CD8-positive, alpha-beta memory T cell (primary cell): ENCODE results near the gene DDX51. TPM values are rescaled to one million over a fixed set of nuclear protein-coding genes. Genes with fewer than 3 reads are reported as not detected.
"Not testable (repeated sequence)": the region's sequence is repeated elsewhere in the genome, so short reads cannot be mapped to it uniquely, and the experiment has no call there.

Source experiments
- CTCF ChIA-PET: fragments of 350-600 bp; sonication (Branson Sonifier 250); formaldehyde crosslinking; loops from one replicate; lab custom pipeline; 2021; ENCODE audit warnings: antibody characterized with exemption; lab: Charles Lee
- POLR2A ChIA-PET: fragments of 350-600 bp; sonication (Branson Sonifier 250); formaldehyde crosslinking; loops from one replicate; lab custom pipeline; 2021; ENCODE audit warnings: antibody characterized with exemption; lab: Charles Lee
- DNase-seq, 5 donors: peaks; one replicate each; pipeline versions ENCODE4 v3.0.0 to v3.0.0-alpha.2; 2020 to 2022; ENCODE audit warnings: mixed read lengths in 1 of 5
- H3K27ac ChIP-seq: one replicate; pipeline ENCODE4 v1.7.0; 2013; ENCODE audit warnings: low read depth, mild to moderate bottlenecking, low read length, moderate library complexity
- H3K27me3 ChIP-seq: 2 replicates; pipeline ENCODE4 v1.7.0; 2013; ENCODE audit warnings: low read length, mild to moderate bottlenecking; ENCODE audit not compliant: insufficient read depth, poor library complexity, severe bottlenecking
- H3K36me3 ChIP-seq: 2 replicates; pipeline ENCODE4 v1.7.0; 2013; ENCODE audit warnings: mild to moderate bottlenecking, low read length, moderate library complexity; ENCODE audit not compliant: insufficient read depth
- H3K4me1 ChIP-seq: 2 replicates; pipeline ENCODE4 v1.7.0; 2013; ENCODE audit warnings: mild to moderate bottlenecking, low read length, moderate library complexity; ENCODE audit not compliant: insufficient read depth
- H3K4me3 ChIP-seq: 2 replicates; pipeline ENCODE4 v1.7.0; 2013; ENCODE audit warnings: mild to moderate bottlenecking, low read length
- H3K9me3 ChIP-seq: 2 replicates; pipeline ENCODE4 v1.7.0; 2013; ENCODE audit warnings: mild to moderate bottlenecking, low read length
- H3K27ac Mint-ChIP-seq, 8 donors: one replicate each; pipeline ENCODE4 v1.8.0; 2020 to 2021; ENCODE audit warnings: mixed read lengths in 8 of 8, mild to moderate bottlenecking in 6 of 8, inconsistent platforms in 3 of 8, moderate library complexity in 3 of 8
- H3K27me3 Mint-ChIP-seq, 2 donors: one replicate each; pipeline ENCODE4 v1.8.0; 2020 to 2021; ENCODE audit warnings: mixed read lengths in 2 of 2, mild to moderate bottlenecking in 1 of 2, moderate library complexity in 1 of 2
- H3K36me3 Mint-ChIP-seq, 3 donors: one replicate each; pipeline ENCODE4 v1.8.0; 2020 to 2021; ENCODE audit warnings: mixed read lengths in 3 of 3, inconsistent platforms in 1 of 3, mild to moderate bottlenecking in 1 of 3
- H3K4me1 Mint-ChIP-seq, 3 donors: one replicate each; pipeline ENCODE4 v1.8.0; 2020 to 2021; ENCODE audit warnings: mixed read lengths in 3 of 3, inconsistent platforms in 1 of 3, mild to moderate bottlenecking in 1 of 3
- H3K4me3 Mint-ChIP-seq, 7 donors: one replicate each; pipeline ENCODE4 v1.8.0; 2020 to 2021; ENCODE audit warnings: mixed read lengths in 7 of 7, mild to moderate bottlenecking in 6 of 7, moderate library complexity in 4 of 7, inconsistent platforms in 2 of 7
- H3K9me3 Mint-ChIP-seq, 5 donors: one replicate each; pipeline ENCODE4 v1.8.0; 2020 to 2022; ENCODE audit warnings: mixed read lengths in 5 of 5, mild to moderate bottlenecking in 3 of 5, moderate library complexity in 2 of 5, inconsistent platforms in 1 of 5
- polyA plus RNA-seq: library from polyadenylated mRNA; unstranded; fragments of 300-500 nt; fragmentation: Illumina TruSeq; gene quantifications from one replicate; pipeline ENCODE4 v1.2.3, GENCODE V29; 2021
- total RNA-seq, 2 experiments: library from RNA; stranded (reverse); gene quantifications; one replicate each; pipeline ENCODE4 v1.2.3, GENCODE V29; 2021

The DDX51 gene
- total and polyA plus RNA-seq, 3 experiments from 2014 or later, result 14.1 to 36.4 (median 35.2) TPM

DNA sequence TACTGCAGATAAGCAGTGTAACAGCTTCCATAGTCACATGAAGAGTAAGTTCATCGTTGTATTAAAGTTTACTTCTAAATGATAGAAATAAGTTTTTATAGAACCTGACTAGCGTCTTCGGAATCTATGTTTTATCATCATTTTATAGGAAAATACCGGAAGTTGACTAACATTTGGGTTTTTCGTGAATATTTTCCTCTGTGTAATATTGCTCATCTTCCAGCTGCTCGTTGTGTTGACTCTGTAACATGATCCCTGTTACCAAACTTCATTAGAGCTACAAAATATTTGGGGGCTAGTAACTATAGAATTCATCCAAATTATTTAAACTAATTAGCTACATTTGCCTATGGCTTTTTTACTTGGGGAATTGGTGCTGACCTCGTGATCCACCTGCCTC is 37.2 kb downstream of the DDX51 start:
- H3K9me3 ChIP-seq, result no peaks in the 10 kb centered on the region
- Mint-ChIP-seq H3K27ac (no peak overlapping the region), H3K27me3 (no peaks in the 10 kb centered on the region), H3K36me3 (peaks cover 5 to 55% (median 9%) of the 10 kb centered on the region in 3 donors), H3K4me1 (peaks cover 0 to 1% (median 0%) of the 10 kb centered on the region in 3 donors), H3K4me3 (no peak overlapping the region), H3K9me3 (no peaks in the 10 kb centered on the region)
- ChIA-PET CTCF (no interaction called here), POLR2A (no interaction called here)
- H3K27ac ChIP-seq, result no peak overlapping the region
- no peaks in the 10 kb centered on the region for H3K36me3 ChIP-seq
- DNase-seq, result no peak
- H3K4me3 ChIP-seq, result no peak overlapping the region
- H3K27me3 ChIP-seq, result no peaks in the 10 kb centered on the region
- no peaks in the 10 kb centered on the region for H3K4me1 ChIP-seq

DNA sequence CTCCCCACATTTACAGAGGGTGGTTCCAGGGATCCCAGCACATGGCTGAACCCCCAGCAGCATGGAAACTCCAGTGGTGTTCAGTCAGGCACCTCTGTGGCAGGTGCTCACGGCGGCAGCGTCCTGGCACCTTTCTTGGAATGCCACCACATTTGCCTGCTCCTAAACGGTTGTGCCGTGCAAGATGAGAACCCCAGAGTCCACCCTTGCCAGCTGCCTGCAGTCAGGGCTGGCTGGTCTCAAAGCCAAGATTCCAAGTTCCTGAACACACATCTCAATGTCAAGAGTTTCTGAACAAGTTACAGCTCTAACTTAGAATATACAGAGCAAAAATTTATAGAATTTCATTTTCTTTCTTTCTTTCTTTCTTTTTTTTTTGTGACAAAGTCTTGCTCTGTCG is 38.7 kb downstream of the DDX51 start:
- H3K27me3 Mint-ChIP-seq, result no peaks in the 10 kb centered on the region
- H3K27ac ChIP-seq, result no peak overlapping the region
- no peak overlapping the region for H3K4me3 ChIP-seq
- no peaks in the 10 kb centered on the region for H3K4me1 ChIP-seq
- H3K9me3 ChIP-seq, result no peaks in the 10 kb centered on the region
- ChIA-PET POLR2A (no interaction called here), CTCF (no interaction called here)
- H3K4me1 Mint-ChIP-seq, result peaks cover 0 to 1% (median 0%) of the 10 kb centered on the region in 3 donors
- no peaks in the 10 kb centered on the region for H3K27me3 ChIP-seq
- no peaks in the 10 kb centered on the region for H3K9me3 Mint-ChIP-seq
- no peak for DNase-seq
- H3K36me3 Mint-ChIP-seq, result peaks cover 5 to 48% (median 5%) of the 10 kb centered on the region in 3 donors
- no peaks in the 10 kb centered on the region for H3K36me3 ChIP-seq
- H3K4me3 Mint-ChIP-seq, result no peak overlapping the region
- H3K27ac Mint-ChIP-seq, result peak overlapping the region in 1 of 8 donors; percentile 67

DNA sequence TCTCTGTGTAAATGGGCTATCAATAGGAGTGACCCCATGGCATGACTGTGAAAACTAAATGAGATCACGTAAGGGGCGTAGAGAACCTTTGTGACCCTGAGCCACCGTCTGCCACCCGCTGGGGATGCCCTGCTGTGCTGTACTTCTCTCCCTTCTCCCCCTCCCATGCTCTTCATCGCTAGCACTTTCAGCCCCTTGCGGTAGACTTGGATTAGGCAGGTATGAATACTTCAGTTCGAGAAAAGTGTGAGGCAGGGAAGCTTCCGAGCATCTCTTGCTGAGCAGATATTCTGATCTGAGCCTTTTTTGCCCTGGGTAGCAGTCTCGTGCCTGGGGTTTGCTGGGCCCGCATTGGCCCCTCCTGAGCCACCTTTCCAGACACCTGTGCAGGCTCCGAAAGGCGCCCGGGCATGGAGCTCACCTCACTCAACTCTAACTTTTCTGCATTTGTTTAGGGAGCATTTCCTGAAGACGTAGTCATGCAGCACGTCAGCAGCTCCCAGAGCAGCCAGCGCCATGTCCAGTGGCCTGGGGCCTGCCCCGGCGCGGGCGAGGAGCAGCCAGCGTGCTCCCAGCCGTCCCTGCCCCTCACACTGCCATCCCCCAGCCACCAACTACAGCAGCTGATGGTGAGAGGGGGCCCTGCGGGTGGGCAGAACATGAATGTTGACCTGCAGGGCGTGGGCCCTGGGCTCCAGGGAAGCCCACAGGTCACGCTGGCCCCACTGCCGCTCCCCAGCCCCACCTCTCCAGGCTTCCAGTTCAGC is 40.4 kb downstream of the DDX51 start:
- H3K36me3 Mint-ChIP-seq, result peaks cover 0 to 52% (median 2%) of the 10 kb centered on the region in 3 donors
- no peak overlapping the region for H3K27ac Mint-ChIP-seq
- peaks cover 0 to 1% (median 0%) of the 10 kb centered on the region in 3 donors for H3K4me1 Mint-ChIP-seq
- Histone ChIP-seq H3K27ac (no peak overlapping the region), H3K4me1 (no peaks in the 10 kb centered on the region), H3K27me3 (no peaks in the 10 kb centered on the region), H3K9me3 (no peaks in the 10 kb centered on the region), H3K36me3 (no peaks in the 10 kb centered on the region), H3K4me3 (no peak overlapping the region)
- no peaks in the 10 kb centered on the region for H3K9me3 Mint-ChIP-seq
- H3K27me3 Mint-ChIP-seq, result no peaks in the 10 kb centered on the region
- CTCF ChIA-PET, result no interaction called here
- no peak for DNase-seq
- POLR2A ChIA-PET, result no interaction called here
- H3K4me3 Mint-ChIP-seq, result no peak overlapping the region

DNA sequence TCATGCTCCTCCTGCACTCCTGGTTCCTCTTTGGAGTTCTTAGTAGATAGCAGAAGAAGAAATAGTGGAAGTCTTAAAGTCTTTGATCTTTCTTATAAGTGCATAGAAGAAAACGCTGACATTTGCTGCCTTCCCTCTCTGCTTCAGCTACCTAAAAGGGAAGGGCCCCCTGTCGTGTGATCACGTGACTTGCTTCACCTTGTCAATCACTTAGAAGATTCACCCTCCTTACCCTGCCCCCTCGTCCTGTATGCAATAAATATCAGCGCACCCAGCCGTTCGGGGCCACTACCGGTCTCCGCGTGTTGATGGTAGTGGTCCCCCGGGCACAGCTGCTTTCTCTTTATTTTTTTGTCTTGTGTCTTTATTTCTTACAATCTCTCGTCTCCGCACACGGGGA is 41.0 kb downstream of the DDX51 start:
- POLR2A ChIA-PET, H3K4me3 Mint-ChIP-seq, H3K4me1 ChIP-seq, H3K27me3 ChIP-seq, H3K36me3 ChIP-seq, H3K9me3 Mint-ChIP-seq, DNase-seq, H3K9me3 ChIP-seq, H3K27ac Mint-ChIP-seq, H3K27ac ChIP-seq, H3K4me1 Mint-ChIP-seq, H3K4me3 ChIP-seq, CTCF ChIA-PET, H3K27me3 Mint-ChIP-seq: not testable (repeated sequence)
- peaks cover 0 to 48% (median 4%) of the 10 kb centered on the region in 3 donors for H3K36me3 Mint-ChIP-seq

DNA sequence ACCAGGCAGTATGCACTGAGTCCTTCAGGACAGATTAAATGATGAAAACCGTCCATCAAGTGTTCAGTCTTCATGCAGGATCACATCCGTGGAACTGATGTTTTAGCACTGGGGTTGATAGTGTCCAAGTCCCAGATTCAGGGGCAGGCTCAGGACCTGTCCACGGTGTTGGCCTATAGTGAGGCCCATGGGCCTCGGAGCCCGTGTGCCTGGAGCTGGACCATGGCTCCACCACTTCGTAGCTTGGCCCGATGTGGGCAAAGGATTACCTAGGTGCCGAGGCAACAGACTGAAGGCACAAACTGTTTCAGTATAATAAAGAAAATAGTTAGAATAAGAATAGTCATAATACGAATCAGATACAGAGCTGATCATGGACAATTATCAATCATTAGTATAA is 41.8 kb downstream of the DDX51 start:
- H3K27me3 Mint-ChIP-seq, result no peaks in the 10 kb centered on the region
- peaks cover 0 to 48% (median 5%) of the 10 kb centered on the region in 3 donors for H3K36me3 Mint-ChIP-seq
- Histone ChIP-seq H3K27ac (no peak overlapping the region), H3K9me3 (no peaks in the 10 kb centered on the region), H3K27me3 (no peaks in the 10 kb centered on the region), H3K36me3 (no peaks in the 10 kb centered on the region), H3K4me3 (no peak overlapping the region), H3K4me1 (no peaks in the 10 kb centered on the region)
- no peaks in the 10 kb centered on the region for H3K9me3 Mint-ChIP-seq
- CTCF ChIA-PET, result no interaction called here
- POLR2A ChIA-PET, result no interaction called here
- H3K4me1 Mint-ChIP-seq, result peaks cover 0 to 6% (median 3%) of the 10 kb centered on the region in 3 donors
- no peak for DNase-seq
- H3K4me3 Mint-ChIP-seq, result no peak overlapping the region
- peak overlapping the region in 2 of 8 donors; percentile 12 to 29 for H3K27ac Mint-ChIP-seq

DNA sequence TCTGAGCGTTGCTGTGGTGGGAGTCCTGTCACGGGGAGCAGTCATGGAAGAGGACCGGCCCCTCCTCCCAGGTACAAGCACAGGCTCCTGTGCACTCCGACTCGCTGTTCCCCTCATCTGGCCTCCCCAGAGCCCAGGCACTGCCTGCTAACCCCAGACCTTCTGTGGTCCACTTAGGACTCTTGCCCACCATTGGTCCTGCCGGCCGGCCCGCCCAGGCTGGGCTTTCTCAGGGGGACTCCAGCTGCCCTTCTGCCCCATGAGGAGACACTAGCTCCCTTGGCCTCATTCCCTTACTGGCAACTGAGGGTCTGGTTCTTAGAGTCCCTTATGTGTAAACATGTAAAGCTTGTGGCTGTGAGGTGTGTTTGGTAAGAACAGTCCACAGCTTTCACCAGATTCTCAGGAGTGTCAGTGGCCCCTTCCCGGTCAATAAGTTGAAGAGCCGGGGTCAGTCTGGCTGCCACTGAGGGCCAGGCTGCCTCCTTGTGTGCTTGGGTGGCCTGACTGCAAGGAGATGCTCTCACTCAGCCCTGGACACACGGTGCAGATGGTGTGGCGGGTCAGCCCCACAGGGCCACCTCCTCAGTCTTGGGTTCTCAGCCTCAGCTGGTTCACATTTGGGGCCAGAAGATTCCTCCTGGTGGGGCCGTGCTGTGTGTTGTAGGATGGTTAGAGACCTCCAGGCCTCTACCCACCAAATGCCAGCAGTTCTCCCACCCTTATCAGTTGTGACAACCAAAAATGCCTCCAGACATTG is 43.6 kb downstream of the DDX51 start:
- Mint-ChIP-seq H3K27ac (no peak overlapping the region), H3K36me3 (peaks cover 10 to 50% (median 14%) of the 10 kb centered on the region in 3 donors), H3K4me3 (no peak overlapping the region), H3K4me1 (peaks cover 9 to 14% (median 12%) of the 10 kb centered on the region in 3 donors), H3K9me3 (peaks cover 2 to 9% (median 8%) of the 10 kb centered on the region in 5 donors), H3K27me3 (no peaks in the 10 kb centered on the region)
- DNase-seq, result no peak
- peaks cover 2% of the 10 kb centered on the region for H3K4me1 ChIP-seq
- no peaks in the 10 kb centered on the region for H3K27me3 ChIP-seq
- no peaks in the 10 kb centered on the region for H3K9me3 ChIP-seq
- H3K4me3 ChIP-seq, result no peak overlapping the region
- H3K36me3 ChIP-seq, result no peaks in the 10 kb centered on the region
- CTCF ChIA-PET, result no interaction called here
- POLR2A ChIA-PET, result no interaction called here
- no peak overlapping the region for H3K27ac ChIP-seq

DNA sequence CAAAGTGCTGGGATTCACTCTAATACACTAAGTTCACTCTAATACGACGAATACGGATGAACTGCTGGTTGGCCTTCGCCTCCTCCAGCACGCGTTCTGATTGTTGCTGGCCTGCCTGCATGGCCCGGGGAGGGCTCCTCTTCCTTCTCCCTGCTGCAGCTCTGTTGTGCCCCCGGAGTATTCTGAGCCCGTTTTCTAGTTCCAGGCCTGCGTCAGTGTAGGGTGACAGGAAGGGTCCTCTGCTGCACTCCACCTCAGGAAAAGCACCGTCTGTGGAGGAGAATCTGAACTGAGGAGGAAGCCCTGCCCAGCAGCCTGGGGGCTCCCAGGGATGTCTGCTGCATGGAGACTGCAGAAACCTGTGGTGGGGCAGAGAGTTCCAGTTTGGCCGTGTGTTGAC is 44.4 kb downstream of the DDX51 start:
- peaks cover 5% of the 10 kb centered on the region for H3K4me1 ChIP-seq
- H3K4me1 Mint-ChIP-seq, result peaks cover 10 to 15% (median 14%) of the 10 kb centered on the region in 3 donors
- peaks cover 2 to 9% (median 8%) of the 10 kb centered on the region in 5 donors for H3K9me3 Mint-ChIP-seq
- no peak overlapping the region for H3K4me3 Mint-ChIP-seq
- no peaks in the 10 kb centered on the region for H3K36me3 ChIP-seq
- no peak for DNase-seq
- peaks cover 10 to 45% (median 15%) of the 10 kb centered on the region in 3 donors for H3K36me3 Mint-ChIP-seq
- H3K27ac ChIP-seq, result no peak overlapping the region
- ChIA-PET POLR2A (no interaction called here), CTCF (no interaction called here)
- no peak overlapping the region for H3K4me3 ChIP-seq
- no peaks in the 10 kb centered on the region for H3K27me3 Mint-ChIP-seq
- H3K9me3 ChIP-seq, result no peaks in the 10 kb centered on the region
- H3K27ac Mint-ChIP-seq, result peak overlapping the region in 1 of 8 donors; percentile 17
- H3K27me3 ChIP-seq, result no peaks in the 10 kb centered on the region
